ENCODE measurements around the gene MYO1E. TPM values are rescaled to one million over a fixed set of nuclear protein-coding genes. Genes with fewer than 3 reads are reported as not detected.

MYO1E gene
- total and polyA plus RNA-seq, 2 of the 4 experiments (the other 2 are of a cell fraction), result 13.4 to 37.3 TPM

DNA sequence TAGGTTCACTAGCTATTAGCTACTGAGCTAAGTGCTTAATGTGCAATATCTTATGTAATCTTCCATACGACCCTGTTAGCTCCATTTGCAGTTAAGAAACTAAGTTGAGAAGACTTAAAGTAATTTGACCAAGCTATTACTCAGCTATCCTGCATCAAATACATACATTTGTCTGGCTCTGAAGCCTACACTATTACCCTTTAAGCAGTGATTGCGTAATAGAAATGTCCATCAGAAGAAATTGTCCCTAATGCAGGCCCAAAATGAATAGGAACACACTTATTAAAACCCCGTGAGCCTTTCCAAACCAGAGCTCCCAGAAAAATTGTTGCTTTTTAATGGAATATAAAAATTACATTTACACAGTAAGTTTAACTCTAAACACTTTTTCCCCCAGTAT, 5.3 kb upstream of the MYO1E start:
- no peak overlapping the region for H2BK15ac ChIP-seq (ENCODE audit: low read depth, low read length)
- H3K4me1 ChIP-seq (ENCODE audit: control insufficient read depth, insufficient read depth, low read length), result peaks cover 7% of the 10 kb centered on the region; the same call in 1 of the 2 replicates
- in situ Hi-C loops (cut with MboI; ENCODE audit: low sequenced_read_pairs) (loop anchor here (10.0 kb wide), 1 partner anchor 203 kb away; no protein-coding TSS in a partner anchor), intact Hi-C loops (cut with micrococcal nuclease) (loop anchor here (10.0 kb wide), 1 partner anchor 393 kb away; the partner anchor contains the start of gene RNF111), dilution Hi-C loops (cut with HindIII; ENCODE audit: low sequenced_read_pairs, unreplicated experiment) (no loop called here)
- H2AK9ac ChIP-seq (replicated peaks; ENCODE audit: low read depth, low read length, poor library complexity), result no peak overlapping the region
- DNase-seq, result no peak
- no peak overlapping the region for H2BK20ac ChIP-seq (ENCODE audit: low read depth, low read length)
- H4K20me1 ChIP-seq (ENCODE audit: insufficient read depth, low read length), result no peaks in the 10 kb centered on the region
- H3K4me3 ChIP-seq (ENCODE audit: insufficient read depth, low read depth, low read length), result no peak overlapping the region
- no peak overlapping the region for H3K14ac ChIP-seq (replicated peaks; ENCODE audit: low read depth, low read length)
- H2BK120ac ChIP-seq (ENCODE audit: low read depth, low read length), result no peak overlapping the region
- H4K8ac ChIP-seq (ENCODE audit: low read depth in 2 of 2, low read length in 2 of 2), result no peak overlapping the region
- no peak overlapping the region for H3K23ac ChIP-seq (ENCODE audit: low read depth, low read length)
- no peak overlapping the region for H3K4me2 ChIP-seq (ENCODE audit: low read depth, low read length)
- H3K9ac ChIP-seq (ENCODE audit: low read depth, low read length), result no peak overlapping the region
- 0 out of 4 replicates have a peak, but pooled peaks cover 0 to 7% of the 10 kb centered on the region in 2 experiments for H3K79me1 ChIP-seq (ENCODE audit: low read depth in 1 of 2, low read length in 2 of 2)
- ChIA-PET CTCF (interaction anchor here (0.6 kb wide), 1 partner anchor 229 kb away, joined by 3 read pairs; no protein-coding TSS in a partner anchor), POLR2A (ENCODE audit: unreplicated experiment) (no interaction called here)
- H2BK5ac ChIP-seq (ENCODE audit: low read depth, low read length, poor library complexity, severe bottlenecking), result no peak overlapping the region
- no peak overlapping the region for H3K4ac ChIP-seq (ENCODE audit: low read depth, low read length)
- no peak overlapping the region for H3K56ac ChIP-seq (ENCODE audit: extremely low read depth, insufficient read depth, low read length)
- H3K18ac ChIP-seq (ENCODE audit: low read depth, low read length), result no peak overlapping the region
- TF ChIP-seq, protein P1, sequence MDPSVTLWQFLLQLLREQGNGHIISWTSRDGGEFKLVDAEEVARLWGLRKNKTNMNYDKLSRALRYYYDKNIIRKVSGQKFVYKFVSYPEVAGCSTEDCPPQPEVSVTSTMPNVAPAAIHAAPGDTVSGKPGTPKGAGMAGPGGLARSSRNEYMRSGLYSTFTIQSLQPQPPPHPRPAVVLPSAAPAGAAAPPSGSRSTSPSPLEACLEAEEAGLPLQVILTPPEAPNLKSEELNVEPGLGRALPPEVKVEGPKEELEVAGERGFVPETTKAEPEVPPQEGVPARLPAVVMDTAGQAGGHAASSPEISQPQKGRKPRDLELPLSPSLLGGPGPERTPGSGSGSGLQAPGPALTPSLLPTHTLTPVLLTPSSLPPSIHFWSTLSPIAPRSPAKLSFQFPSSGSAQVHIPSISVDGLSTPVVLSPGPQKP (IDR thresholded peaks at IDR 0.05; ENCODE audit: borderline replicate concordance, low read depth, low read length), result no peak
- TF ChIP-seq CEBPB (IDR thresholded peaks at IDR 0.05; ENCODE audit: low read depth, low read length), result peak; percentile 96
- no peak overlapping the region for H2AFZ ChIP-seq (replicated peaks; ENCODE audit: low read length, poor library complexity)
- no peaks in the 10 kb centered on the region for H3K27me3 ChIP-seq (ENCODE audit: control insufficient read depth, insufficient read depth, low read length)
- H2AK5ac ChIP-seq (ENCODE audit: low read depth, low read length), result no peak overlapping the region
- no TSS peak for BruUV-seq (replicated peaks)
- WGBS, 2 experiments (ENCODE audit: extremely low coverage in 2 of 2, insufficient read length in 1 of 2), result no CpG with 5 or more reads among the region's 3 CpGs
- no peaks in the 10 kb centered on the region for H3K9me3 ChIP-seq (ENCODE audit: control insufficient read depth, insufficient read depth, low read length)
- H4K5ac ChIP-seq (ENCODE audit: low read depth, low read length), result no peak overlapping the region
- H3K27ac ChIP-seq (ENCODE audit: insufficient read depth, low read length), result no peak overlapping the region
- ATAC-seq (ENCODE audit: low read depth), result no peak
- H3K36me3 ChIP-seq (ENCODE audit: control insufficient read depth, insufficient read depth, low read length), result no peaks in the 10 kb centered on the region
- no peak overlapping the region for H4K91ac ChIP-seq (ENCODE audit: insufficient read depth, low read depth, low read length)
- H3K9me1 ChIP-seq (ENCODE audit: insufficient read depth, low read length), result peaks cover 7% of the 10 kb centered on the region

Measured in IMR-90 (cell line).